GM21529 (cell line): ENCODE measurements around the gene PARP15.
"Not testable (repeated sequence)": the region's sequence is repeated elsewhere in the genome, so short reads cannot be mapped to it uniquely, and the experiment has no call there.

Experiments used
- ATAC-seq: cut with Tn5 transposase; IDR thresholded peaks from one replicate; pipeline ENCODE4 v1.9.1; 2021; ENCODE audit not compliant: unreplicated experiment

The PARP15 gene

DNA sequence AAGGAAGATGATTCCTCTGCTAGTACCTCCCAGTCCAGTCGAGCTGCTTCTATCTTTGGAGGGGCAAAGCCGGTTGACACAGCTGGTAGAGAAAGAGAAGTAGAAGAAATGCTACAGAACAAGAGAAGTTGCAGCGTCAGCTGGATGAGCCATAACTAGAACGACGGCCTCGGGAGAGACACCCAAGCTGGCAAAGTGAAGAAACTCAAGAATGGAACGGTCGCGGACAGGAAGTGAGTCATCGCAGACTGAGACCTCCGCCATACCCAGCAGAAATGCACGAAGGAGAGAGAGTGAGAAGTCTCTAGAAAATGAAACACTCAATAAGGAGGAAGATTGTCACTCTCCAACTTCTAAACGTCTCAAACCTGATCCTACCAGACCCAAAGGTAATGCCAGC, 84.2 kb downstream of the PARP15 start:
- ATAC-seq, result no peak

DNA sequence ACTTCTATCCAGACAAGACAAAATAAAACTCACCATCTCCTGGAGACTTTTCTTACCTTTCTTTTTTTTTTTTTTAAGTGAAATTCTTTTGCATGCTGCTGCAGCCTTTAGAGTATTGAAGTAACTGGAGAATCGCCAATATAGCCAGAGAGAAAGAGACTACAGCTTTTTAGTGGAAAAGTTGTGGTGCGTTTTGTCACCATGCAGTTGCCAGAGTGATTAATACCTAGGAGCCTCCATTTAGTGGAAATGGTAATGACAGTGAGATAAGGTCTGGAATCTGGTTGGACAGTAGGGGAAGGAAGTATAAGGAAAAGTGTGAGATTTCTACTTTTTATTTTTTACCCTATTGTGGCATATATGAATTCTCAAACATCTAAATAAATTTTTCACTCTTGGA, 85.1 kb downstream of the PARP15 start:
- ATAC-seq, result no peak

DNA sequence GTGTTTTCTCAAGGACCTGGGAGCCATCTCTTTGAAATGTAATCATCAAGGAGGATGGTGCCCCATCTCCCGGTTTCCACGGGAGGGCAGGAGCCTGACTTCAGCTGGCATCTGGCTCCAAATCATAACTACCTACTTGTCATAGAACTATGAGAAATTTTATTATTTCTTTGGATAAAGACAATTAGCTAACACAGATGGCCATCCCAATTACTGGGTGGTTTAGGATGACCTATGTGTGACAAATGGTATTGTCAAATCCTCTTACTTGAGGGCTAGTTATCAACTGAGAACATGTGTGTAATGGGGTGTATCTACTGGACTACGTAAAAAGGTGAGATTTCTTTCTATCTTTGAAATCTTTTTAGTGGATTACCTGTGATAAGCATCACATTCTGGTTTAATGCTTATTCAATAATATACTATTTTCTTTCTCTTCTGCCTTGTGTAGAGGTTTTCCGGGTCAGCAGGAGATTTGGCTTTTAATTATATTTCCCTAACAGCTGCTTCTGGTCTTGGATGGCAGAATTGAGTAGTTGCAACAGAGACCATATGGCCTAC, 87.9 kb downstream of the PARP15 start:
- ATAC-seq, result no peak

DNA sequence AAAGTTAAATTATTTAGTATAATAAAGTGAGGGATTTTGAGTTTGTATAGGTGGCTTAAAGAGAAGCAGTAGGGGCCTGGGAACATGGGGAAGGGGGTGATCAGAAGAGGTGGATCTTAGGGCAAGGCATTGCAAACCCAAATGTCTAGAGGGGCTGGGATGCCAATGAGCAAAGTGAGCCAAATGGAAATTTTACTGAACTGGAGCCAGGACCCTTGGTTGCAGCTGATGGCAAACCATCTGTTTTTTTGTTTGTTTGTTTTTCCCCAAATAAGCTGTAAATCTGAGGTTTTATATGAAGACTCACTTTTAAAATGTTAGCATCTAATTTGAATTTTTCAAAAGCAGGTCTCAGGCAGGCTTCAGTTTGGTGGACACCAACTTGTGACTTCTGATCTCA, 88.4 kb downstream of the PARP15 start:
- no peak for ATAC-seq

DNA sequence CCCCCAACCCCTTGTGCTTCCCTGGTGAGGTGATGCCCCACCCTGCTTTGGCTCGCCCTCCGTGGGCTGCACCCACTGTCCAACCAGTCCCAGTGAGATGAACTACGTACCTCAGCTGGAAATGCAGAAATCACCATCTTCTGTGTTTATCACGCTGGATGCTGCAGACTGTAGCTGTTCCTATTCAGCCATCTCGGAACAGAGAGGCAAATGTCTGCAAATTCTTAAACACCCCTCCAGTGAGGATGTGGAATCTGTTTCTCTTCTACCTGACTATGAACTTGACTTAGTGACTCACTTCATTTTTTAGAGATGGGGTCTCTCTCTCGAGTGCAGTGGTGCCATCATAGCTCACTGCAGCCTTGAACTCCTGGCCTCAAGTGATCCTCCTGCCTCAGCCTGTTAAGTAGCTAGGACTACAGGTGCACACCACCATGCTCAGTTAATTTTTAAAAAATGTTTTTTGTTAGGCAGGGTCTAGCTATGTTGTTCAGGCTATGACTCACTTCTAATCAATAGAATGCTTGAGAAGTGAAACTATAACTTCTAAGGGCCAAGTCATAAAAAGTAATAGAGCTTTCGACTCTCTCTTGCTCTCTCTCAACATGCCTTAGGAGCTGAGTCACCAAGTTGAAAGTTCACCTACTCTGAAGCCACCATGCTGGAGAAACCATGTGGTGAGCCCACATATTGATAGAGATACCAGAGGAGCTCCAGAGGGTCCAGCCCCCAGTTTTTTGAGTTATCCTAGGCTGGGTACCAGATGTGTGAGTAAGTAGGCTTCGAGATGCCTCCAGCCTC, 91.7 kb downstream of the PARP15 start:
- peak; percentile 79 for ATAC-seq

DNA sequence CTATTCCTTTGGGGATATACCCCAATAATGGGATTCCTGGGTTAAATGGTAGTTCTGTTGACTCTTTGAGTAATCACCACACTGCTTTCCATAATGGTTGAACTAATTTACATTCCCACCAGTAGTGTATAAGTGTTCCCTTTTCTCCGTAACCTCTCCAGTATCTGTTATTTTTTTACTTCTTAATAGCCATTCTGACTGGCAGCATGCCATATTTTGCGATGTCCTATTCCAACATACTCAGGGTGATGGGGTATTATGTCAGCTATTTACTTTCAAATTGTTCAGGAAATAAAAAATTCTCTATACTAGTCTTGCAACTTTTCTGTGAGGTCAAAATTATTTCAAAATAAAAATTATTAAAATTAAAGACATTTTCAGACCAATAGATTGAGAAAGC, 94.1 kb downstream of the PARP15 start:
- no peak for ATAC-seq

DNA sequence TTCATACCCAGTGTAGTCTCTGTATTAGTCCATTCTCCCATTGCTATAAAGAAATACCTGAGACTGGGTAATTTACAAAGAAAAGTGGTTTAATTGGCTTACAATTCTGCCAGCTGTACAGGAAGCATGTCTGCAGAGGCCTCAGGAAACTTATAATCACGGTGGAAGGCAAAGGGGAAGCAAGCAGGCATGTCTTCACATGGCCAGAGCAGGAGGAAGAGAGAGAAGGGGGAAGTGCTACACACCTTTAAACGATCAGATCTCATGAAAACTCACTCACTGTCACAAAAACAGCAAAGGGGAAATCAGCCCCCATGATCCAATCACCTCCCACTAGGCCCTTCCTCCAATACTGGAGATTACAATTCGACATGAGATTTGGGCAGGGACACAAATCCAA, 96.9 kb downstream of the PARP15 start:
- ATAC-seq, result no peak

DNA sequence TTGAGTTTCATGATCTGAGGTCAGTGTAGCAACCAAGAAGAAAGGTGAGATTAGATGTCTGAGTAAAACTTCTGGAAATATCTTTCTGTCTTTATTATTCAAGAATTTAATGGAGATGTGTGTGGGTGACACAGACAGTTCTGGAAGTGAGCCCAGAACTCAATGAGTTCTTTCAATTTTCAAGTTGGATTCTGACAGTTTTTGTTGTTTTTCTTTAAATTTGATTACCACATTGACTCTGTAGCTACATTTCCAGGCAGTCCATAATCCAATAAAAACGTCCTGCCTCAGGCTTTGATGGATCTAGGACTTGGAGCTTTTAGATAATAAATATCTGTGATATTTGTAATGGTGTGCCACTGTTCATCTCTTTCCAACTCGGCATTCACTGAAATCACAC, 99.3 kb downstream of the PARP15 start:
- no peak for ATAC-seq

DNA sequence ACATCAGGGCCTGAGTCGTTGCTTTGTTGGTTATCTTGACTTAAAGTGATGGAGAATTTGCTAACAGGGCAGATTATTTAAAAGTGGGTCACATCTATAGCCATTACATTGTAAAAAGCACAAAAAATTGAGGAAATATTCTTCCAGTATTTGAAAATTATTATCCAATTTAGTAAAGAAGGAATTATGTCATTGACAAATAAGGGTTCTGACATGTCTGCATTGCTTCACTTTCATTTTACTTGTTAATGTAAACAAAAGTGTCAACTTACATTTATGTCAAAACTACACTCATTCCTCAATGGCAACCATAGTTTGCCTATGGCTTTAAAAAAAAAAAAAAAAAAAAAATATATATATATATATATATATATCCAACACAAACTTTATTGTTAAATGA, 99.8 kb downstream of the PARP15 start:
- ATAC-seq, result no peak

DNA sequence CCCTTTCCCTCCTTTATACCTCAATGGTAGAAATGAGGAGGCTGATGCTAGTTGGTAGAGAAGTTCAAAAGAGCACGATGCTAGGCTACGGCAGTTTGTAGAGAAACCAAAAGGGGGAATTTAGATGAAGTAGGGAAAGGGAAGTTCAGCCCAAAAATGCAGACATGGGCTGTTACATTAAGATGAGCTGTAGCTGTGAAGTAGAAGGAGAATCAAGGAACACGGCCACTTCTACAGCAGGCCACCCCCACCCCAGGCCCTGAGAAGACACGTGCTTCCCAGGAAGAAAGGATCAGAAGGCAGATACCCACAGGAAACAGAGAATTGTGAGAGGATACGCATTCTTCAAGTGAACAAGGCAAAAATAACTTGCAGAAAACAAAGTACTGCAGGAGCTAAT, 101.1 kb downstream of the PARP15 start:
- ATAC-seq, result no peak

DNA sequence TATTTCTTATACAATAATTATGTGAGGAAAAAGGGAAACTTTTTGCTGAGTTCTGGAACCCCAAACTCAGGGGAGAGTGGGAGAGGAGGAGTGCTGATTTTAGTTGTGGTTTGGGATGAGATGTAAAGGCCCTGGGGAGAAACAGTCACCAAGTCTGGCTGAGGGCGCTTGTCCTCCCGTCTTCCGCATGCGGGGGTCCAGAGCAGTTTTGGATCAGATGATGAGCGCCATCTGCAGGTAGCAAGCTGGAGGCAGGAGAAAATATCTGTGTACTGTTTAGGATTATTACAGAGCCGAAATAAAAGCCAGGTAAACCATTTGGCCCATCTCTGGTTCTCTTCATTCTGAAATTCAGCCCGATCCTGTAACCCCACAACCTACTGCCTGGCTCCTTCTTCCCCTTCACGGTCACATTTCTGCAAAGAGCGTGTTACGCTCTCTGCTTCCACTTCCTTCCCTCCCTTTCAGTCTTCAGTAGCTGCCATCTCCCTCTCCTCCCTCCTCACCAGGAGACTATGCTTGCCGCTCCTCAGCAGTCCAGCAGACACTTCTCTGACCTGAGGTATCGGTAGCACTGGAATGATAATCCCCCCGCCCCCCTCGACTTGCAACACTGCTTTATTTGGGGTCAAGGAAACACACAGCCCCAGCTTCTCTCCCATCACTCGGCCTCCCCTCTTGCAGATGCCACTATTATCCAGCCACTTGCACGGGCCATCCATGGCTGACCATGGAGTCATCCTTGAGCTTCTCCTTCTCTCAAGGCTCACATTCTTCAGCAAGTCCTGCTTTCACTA, 101.8 kb downstream of the PARP15 start:
- ATAC-seq, result peak; percentile 46

DNA sequence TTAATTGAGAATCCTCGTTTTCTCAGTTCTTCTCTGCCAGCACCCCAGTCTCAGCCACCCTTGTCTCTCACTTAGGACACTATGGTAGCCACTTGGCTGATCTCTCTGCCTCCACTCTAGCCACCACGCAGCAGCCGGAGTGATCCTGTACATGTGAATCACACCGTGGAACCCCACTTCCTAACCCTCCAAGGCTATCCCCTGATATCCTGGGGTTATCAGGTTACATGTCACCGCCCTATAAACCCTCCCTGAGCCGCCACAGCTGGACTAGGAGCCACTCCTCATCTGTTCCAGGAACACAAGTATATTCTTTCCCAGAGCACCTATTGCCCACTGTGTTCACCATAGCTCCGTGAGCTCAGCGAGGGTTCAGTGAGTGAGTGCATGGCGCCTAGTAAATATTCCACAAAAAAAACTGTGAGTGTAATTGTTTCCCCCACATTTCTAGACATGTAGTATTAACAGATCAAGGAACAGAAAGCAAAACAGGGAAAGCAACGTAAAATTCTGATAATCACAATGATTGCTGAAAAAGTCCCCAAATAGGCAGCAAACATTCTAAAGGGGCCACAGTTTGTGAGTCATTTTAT, 102.5 kb downstream of the PARP15 start:
- ATAC-seq, result peak; percentile 14

DNA sequence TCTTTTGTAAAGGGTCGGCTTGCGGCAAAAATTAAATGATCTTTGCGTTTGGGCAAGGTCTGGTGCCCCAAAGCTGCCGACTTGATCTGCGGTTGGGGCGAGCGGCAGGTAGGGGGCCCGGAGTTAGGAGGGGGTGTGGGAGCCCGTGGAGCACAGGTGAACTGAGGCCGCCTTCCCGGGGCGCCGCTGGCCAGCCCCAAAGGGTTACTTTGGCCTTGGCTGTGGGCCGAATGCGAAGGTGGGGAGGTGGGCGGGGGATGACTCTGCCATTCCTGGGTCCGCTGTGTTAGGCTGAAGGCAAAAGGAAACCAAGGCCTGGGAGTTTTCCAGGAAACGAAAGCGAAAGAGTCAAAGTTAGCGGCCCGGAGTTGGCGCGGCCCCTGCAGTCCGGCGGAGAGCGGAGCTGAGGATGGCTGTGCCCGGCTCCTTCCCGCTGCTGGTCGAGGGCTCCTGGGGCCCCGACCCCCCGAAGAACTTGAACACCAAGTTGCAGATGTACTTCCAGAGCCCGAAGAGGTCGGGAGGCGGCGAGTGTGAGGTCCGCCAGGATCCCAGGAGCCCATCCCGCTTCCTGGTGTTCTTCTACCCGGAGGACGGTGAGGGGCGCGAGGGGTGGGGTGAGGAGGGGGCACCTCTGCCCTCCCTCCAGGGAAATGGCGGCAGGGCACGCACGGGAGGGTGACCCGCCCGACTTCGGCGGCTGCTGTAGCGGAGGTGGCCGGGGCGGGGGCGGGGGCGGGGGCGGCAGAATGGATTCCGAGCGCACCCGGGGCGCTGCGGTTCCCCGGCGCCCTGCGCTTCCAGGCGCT, 103.2 kb downstream of the PARP15 start, which contains the start of gene PARP14:
Gene PARP14, plus strand, starts transcription at position 365 of the 809 bp plus-strand sequence. Its CDS starts 45 bp downstream, at position 410.
- ATAC-seq, result peak; percentile 47

DNA sequence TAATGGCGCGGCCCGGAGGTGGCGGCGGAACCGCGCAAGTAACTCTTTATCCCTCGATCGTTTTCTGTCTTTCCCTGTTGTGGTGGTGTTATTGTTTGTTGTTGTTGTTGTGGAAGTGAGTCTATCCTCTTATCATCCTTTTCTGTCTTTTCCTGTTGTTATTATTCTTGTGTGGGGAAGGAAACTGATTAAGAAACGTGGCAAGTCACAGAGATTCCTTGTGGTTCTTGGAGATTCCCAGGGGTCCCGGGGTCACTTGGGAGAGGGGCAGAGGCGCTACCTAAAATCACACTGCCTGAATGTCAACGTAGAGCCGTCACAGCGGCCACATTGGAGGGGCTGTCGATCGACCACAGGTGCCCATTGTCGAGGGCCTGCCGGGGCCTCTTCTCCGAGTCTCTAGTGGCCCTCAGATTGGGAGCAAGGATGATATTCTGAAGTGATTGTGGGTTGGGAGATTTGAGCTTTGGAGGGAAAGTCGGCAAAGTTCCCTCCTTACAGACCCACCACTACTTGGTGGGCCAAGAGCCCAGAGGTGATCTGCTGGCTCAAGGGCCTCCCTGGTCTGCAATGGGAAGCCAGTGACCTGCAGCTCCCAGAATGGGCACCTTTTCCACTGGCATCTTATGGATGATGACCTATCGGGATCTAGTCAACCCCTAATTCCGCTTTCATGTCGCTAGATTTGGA, 104.0 kb downstream of the PARP15 start:
- ATAC-seq, result no peak

DNA sequence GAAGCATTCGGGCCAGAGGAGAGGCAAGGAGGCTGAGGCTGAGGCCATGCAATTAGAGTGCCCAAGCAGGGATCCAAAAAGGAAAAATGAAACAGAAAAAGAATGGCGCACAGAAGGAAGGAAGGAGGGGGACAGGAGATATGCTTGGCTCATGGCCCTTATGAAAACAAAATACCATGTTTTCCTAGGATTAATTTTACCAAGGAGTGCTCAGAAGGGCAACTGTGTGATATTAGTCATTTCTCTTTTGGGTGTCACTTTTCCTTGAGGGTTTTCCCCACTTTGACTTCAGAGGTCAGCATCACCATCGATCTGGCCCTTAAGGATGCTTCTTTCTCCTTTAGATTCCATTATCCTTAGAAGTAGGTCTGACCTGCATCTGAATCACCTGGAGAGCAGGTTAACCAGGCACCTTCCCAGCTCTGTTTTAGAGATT, 104.5 kb downstream of the PARP15 start:
- ATAC-seq, result no peak

DNA sequence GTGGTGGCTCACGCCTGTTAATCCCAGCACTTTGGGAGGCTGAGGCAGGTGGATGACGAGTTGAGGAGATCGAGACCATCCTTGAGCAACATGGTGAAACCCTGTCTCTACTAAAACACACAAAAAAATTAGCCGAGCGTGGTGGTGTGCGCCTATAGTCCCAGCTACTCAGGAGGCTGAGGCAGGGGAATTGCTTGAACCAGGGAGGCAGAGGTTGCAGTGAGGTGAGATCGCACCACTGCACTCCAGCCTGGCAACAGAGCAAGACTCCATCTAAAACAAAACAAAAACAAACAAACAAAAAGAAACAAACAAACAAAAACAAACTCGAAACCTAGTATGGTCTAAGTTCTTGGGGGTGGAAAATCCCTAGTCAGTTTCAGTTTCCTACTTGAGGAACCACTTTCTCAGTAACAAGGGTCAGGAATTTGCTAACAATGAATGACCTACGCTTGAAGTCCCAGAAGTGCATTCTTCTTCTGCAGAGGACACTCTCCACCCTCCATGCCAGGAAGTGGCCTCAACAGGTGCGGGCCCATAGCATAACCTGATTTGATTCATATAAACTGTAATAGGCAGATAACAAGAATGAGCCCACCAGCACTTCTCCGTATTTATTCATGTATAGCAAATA, 105.4 kb downstream of the PARP15 start:
- ATAC-seq, result not testable (repeated sequence)

DNA sequence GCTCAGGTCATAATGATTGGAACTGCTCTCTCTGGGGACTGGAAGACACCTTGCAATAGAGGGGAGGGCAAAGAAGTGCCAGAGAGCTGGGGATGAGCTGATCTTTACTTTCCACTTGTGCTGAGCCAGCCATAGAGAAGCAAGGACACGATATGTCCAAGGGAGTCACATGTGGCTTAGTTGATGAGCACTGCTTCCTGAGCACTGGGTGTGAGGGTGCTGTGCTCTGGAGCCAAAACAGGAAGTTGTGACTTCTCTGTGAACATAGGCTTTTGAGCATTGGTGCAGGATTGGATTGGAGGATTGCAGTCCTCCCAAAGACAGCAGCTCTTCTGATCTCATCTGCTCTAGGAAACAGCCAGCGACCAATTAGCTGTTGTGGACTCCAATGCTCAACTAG, 109.8 kb downstream of the PARP15 start:
- ATAC-seq, result no peak
